ENCODE data around the gene ABCD1.

DNA sequence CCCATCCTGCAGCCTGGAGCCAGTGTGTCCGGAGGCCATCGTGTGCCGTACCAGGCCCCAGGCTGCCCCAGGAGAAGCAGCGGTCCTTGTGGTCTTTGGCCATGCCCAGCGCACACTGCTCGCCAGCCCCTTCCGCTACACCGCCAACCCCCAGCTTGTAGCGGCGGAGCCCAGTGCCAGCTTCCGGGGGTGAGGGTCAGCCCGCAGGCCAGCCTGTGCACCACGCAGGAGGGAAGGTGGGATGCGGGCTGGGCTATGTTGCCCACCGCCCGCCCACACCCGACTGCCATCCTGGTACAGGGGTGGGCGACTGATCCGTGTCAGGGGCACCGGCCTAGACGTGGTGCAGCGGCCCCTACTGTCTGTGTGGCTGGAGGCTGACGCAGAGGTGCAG lies 48.6 kb downstream of the ABCD1 start:
- TF ChIP-seq, protein P1, sequence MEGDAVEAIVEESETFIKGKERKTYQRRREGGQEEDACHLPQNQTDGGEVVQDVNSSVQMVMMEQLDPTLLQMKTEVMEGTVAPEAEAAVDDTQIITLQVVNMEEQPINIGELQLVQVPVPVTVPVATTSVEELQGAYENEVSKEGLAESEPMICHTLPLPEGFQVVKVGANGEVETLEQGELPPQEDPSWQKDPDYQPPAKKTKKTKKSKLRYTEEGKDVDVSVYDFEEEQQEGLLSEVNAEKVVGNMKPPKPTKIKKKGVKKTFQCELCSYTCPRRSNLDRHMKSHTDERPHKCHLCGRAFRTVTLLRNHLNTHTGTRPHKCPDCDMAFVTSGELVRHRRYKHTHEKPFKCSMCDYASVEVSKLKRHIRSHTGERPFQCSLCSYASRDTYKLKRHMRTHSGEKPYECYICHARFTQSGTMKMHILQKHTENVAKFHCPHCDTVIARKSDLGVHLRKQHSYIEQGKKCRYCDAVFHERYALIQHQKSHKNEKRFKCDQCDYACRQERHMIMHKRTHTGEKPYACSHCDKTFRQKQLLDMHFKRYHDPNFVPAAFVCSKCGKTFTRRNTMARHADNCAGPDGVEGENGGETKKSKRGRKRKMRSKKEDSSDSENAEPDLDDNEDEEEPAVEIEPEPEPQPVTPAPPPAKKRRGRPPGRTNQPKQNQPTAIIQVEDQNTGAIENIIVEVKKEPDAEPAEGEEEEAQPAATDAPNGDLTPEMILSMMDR (conservative IDR thresholded peaks at IDR 0.05; ENCODE audit: low read depth, low read length), result no peak
- no peak for TF ChIP-seq EZH2 (IDR thresholded peaks at IDR 0.05; ENCODE audit: low read length, unreplicated experiment)
- TF ChIP-seq EZH2phosphoT487 (IDR thresholded peaks at IDR 0.05; ENCODE audit: borderline replicate concordance, low read length), result no peak
